GM23338 (cell line): ENCODE results near the gene SSNA1. TPM values are rescaled to one million over a fixed set of nuclear protein-coding genes. Genes with fewer than 3 reads are reported as not detected.

Source experiments
- EZH2 ChIP-seq: fragments of 200-600 bp; sonication (generic); IDR thresholded peaks from one replicate; pipeline ENCODE4 v1.8.0; 2017; ENCODE audit warnings: antibody characterized with exemption, mild to moderate bottlenecking, low read depth; ENCODE audit not compliant: unreplicated experiment
- EZH2phosphoT487 ChIP-seq: fragments of 200-600 bp; sonication (generic); IDR thresholded peaks from one replicate; pipeline ENCODE4 v1.8.1; 2018; ENCODE audit warnings: antibody characterized with exemption; ENCODE audit not compliant: unreplicated experiment
- JUNB ChIP-seq: IDR thresholded peaks from one replicate; pipeline ENCODE4 v1.6.1; 2016; ENCODE audit warnings: antibody characterized with exemption; ENCODE audit not compliant: unreplicated experiment
- POLR2AphosphoS5 ChIP-seq: IDR thresholded peaks from 2 replicates; pipeline ENCODE4 v1.6.1; 2016; ENCODE audit warnings: antibody characterized with exemption, low read depth
- ZNF331 ChIP-seq: fragments of 250-450 bp; sonication (Bioruptor Pico); IDR thresholded peaks from 2 replicates; pipeline ENCODE4 v1.5.0; 2020; ENCODE audit warnings: low read depth, mild to moderate bottlenecking, moderate library complexity
- polyA plus RNA-seq: library from polyadenylated mRNA; unstranded; fragments of >200 nt; fragmentation: Nextera tagmentation; extraction: Ambion mirVana; gene quantifications from 2 replicates; pipeline ENCODE4 v1.2.1, GENCODE V29; 2016
- total RNA-seq: library from RNA; depleted of rRNA; stranded (reverse); fragments of >200 nt; shearing (Covaris generic); gene quantifications from 2 replicates; pipeline ENCODE4 v1.2.3, GENCODE V29; 2014
- TF ChIP-seq, protein P1 (sequence below): fragments of 250-450 bp; sonication (Bioruptor Pico); IDR thresholded peaks from 2 replicates; pipeline ENCODE4 v1.5.0; 2020; ENCODE audit warnings: mild to moderate bottlenecking, moderate library complexity
- TF ChIP-seq, protein P2 (sequence below): IDR thresholded peaks from 2 replicates; pipeline ENCODE4 v1.6.1; 2016; ENCODE audit warnings: antibody characterized with exemption

Gene SSNA1
- total and polyA plus RNA-seq, 2 experiments from 2014 or later, result 132 to 154 TPM

DNA sequence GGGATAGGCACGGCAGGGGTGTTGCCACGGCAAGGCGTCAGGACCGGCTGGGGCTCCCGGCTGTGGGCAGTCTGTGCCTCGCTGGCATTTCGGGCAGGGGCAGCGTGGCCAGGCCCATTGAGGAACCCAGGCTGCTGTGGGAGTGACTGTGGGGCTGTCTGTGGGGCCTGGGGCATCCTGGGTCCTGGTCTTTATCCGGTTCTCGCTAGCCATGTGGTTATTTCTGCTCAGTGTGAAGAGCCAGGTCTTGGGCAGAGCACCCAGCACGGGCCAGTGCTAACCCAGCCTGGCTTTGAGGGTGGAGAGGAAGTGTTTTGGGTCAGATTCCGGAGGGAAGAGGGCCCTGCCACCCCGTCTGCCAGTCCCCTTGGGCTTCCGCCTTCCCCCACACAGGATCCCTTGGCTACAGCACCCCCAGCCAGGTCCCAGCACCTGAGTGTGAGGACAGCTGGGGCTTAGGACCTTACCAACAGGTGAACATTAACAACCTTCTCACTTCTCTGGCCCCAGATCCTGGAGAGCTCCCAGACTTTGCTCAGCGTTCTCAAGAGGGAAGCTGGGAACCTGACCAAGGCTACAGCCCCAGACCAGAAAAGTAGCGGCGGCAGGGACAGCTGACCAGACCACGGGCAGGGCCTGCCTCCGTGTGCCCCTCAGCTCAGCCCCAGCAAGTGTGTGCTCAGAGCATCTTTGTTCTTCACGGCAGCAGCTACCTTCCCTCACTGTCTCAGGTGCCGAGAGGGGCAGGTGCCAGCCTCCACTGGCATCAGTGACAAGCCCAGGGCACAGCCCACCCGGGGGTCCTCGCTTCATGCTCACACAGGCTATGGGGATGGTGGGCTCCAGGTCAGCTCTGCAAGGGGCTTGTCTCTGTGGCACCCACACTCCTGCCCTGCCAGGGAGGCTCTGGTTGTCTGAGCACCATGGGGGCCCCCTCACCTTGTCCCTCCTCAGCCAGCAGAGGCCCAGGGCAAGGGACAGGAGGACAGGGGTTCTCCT is 1.1 kb downstream of the SSNA1 start (continued):
- TF ChIP-seq, protein P1, sequence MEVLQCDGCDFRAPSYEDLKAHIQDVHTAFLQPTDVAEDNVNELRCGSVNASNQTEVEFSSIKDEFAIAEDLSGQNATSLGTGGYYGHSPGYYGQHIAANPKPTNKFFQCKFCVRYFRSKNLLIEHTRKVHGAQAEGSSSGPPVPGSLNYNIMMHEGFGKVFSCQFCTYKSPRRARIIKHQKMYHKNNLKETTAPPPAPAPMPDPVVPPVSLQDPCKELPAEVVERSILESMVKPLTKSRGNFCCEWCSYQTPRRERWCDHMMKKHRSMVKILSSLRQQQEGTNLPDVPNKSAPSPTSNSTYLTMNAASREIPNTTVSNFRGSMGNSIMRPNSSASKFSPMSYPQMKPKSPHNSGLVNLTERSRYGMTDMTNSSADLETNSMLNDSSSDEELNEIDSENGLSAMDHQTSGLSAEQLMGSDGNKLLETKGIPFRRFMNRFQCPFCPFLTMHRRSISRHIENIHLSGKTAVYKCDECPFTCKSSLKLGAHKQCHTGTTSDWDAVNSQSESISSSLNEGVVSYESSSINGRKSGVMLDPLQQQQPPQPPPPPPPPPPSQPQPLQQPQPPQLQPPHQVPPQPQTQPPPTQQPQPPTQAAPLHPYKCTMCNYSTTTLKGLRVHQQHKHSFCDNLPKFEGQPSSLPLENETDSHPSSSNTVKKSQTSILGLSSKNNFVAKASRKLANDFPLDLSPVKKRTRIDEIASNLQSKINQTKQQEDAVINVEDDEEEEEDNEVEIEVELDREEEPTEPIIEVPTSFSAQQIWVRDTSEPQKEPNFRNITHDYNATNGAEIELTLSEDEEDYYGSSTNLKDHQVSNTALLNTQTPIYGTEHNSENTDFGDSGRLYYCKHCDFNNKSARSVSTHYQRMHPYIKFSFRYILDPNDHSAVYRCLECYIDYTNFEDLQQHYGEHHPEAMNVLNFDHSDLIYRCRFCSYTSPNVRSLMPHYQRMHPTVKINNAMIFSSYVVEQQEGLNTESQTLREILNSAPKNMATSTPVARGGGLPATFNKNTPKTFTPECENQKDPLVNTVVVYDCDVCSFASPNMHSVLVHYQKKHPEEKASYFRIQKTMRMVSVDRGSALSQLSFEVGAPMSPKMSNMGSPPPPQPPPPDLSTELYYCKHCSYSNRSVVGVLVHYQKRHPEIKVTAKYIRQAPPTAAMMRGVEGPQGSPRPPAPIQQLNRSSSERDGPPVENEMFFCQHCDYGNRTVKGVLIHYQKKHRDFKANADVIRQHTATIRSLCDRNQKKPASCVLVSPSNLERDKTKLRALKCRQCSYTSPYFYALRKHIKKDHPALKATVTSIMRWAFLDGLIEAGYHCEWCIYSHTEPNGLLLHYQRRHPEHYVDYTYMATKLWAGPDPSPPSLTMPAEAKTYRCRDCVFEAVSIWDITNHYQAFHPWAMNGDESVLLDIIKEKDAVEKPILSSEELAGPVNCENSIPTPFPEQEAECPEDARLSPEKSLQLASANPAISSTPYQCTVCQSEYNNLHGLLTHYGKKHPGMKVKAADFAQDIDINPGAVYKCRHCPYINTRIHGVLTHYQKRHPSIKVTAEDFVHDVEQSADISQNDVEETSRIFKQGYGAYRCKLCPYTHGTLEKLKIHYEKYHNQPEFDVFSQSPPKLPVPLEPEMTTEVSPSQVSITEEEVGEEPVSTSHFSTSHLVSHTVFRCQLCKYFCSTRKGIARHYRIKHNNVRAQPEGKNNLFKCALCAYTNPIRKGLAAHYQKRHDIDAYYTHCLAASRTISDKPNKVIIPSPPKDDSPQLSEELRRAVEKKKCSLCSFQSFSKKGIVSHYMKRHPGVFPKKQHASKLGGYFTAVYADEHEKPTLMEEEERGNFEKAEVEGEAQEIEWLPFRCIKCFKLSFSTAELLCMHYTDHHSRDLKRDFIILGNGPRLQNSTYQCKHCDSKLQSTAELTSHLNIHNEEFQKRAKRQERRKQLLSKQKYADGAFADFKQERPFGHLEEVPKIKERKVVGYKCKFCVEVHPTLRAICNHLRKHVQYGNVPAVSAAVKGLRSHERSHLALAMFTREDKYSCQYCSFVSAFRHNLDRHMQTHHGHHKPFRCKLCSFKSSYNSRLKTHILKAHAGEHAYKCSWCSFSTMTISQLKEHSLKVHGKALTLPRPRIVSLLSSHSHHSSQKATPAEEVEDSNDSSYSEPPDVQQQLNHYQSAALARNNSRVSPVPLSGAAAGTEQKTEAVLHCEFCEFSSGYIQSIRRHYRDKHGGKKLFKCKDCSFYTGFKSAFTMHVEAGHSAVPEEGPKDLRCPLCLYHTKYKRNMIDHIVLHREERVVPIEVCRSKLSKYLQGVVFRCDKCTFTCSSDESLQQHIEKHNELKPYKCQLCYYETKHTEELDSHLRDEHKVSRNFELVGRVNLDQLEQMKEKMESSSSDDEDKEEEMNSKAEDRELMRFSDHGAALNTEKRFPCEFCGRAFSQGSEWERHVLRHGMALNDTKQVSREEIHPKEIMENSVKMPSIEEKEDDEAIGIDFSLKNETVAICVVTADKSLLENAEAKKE (CRISPR knock-in tag), result no peak
- no peak for TF ChIP-seq JUNB
- no peak for TF ChIP-seq POLR2AphosphoS5
- no peak for TF ChIP-seq EZH2
- TF ChIP-seq, protein P2, sequence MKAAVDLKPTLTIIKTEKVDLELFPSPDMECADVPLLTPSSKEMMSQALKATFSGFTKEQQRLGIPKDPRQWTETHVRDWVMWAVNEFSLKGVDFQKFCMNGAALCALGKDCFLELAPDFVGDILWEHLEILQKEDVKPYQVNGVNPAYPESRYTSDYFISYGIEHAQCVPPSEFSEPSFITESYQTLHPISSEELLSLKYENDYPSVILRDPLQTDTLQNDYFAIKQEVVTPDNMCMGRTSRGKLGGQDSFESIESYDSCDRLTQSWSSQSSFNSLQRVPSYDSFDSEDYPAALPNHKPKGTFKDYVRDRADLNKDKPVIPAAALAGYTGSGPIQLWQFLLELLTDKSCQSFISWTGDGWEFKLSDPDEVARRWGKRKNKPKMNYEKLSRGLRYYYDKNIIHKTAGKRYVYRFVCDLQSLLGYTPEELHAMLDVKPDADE, result no peak
- TF ChIP-seq EZH2phosphoT487, result no peak
- no peak for TF ChIP-seq ZNF331 (CRISPR knock-in tag)
